ENCODE data around the gene NDEL1.

NDEL1 gene

DNA sequence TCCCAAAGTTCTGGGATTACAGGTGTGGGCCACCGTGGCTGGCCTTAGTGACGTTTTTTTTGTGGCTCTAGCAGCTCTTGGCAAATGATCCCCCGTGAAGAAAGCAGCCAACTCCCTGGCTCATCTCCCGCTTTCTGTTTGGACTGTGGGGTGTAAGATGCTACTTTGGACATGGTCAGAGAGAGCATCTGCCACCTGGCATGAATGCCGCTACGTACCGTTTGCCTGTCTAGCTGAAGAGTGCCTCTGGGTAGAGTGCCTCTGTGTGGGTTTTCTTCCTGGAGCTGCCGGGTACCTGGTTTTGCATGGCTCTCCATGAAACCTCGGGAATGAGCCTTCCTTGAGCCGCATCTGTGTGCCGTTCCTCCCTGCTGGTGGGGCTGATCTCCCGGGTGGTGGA is 34.3 kb downstream of the NDEL1 start:
- TF ChIP-seq TOX (CRISPR knock-in tag; IDR thresholded peaks at IDR 0.05; ENCODE audit: borderline replicate concordance), result no peak
- no peak for TF ChIP-seq CREB5 (CRISPR knock-in tag; IDR thresholded peaks at IDR 0.05; ENCODE audit: low read depth)
- TF ChIP-seq BACH2 (CRISPR knock-in tag; IDR thresholded peaks at IDR 0.05; ENCODE audit: borderline replicate concordance), result no peak
- TF ChIP-seq ARNTL (CRISPR knock-in tag; IDR thresholded peaks at IDR 0.05; ENCODE audit: borderline replicate concordance, low read depth), result no peak
- TF ChIP-seq, protein P1, sequence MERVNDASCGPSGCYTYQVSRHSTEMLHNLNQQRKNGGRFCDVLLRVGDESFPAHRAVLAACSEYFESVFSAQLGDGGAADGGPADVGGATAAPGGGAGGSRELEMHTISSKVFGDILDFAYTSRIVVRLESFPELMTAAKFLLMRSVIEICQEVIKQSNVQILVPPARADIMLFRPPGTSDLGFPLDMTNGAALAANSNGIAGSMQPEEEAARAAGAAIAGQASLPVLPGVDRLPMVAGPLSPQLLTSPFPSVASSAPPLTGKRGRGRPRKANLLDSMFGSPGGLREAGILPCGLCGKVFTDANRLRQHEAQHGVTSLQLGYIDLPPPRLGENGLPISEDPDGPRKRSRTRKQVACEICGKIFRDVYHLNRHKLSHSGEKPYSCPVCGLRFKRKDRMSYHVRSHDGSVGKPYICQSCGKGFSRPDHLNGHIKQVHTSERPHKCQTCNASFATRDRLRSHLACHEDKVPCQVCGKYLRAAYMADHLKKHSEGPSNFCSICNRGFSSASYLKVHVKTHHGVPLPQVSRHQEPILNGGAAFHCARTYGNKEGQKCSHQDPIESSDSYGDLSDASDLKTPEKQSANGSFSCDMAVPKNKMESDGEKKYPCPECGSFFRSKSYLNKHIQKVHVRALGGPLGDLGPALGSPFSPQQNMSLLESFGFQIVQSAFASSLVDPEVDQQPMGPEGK (CRISPR knock-in tag; IDR thresholded peaks at IDR 0.05; ENCODE audit: borderline replicate concordance), result no peak
- TF ChIP-seq, protein P2, sequence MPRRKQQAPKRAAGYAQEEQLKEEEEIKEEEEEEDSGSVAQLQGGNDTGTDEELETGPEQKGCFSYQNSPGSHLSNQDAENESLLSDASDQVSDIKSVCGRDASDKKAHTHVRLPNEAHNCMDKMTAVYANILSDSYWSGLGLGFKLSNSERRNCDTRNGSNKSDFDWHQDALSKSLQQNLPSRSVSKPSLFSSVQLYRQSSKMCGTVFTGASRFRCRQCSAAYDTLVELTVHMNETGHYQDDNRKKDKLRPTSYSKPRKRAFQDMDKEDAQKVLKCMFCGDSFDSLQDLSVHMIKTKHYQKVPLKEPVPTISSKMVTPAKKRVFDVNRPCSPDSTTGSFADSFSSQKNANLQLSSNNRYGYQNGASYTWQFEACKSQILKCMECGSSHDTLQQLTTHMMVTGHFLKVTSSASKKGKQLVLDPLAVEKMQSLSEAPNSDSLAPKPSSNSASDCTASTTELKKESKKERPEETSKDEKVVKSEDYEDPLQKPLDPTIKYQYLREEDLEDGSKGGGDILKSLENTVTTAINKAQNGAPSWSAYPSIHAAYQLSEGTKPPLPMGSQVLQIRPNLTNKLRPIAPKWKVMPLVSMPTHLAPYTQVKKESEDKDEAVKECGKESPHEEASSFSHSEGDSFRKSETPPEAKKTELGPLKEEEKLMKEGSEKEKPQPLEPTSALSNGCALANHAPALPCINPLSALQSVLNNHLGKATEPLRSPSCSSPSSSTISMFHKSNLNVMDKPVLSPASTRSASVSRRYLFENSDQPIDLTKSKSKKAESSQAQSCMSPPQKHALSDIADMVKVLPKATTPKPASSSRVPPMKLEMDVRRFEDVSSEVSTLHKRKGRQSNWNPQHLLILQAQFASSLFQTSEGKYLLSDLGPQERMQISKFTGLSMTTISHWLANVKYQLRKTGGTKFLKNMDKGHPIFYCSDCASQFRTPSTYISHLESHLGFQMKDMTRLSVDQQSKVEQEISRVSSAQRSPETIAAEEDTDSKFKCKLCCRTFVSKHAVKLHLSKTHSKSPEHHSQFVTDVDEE (CRISPR knock-in tag; IDR thresholded peaks at IDR 0.05), result no peak
- no peak for TF ChIP-seq ZNF565 (CRISPR knock-in tag; conservative IDR thresholded peaks at IDR 0.05; ENCODE audit: low read depth)
- no peak for TF ChIP-seq ZFP3 (CRISPR knock-in tag; IDR thresholded peaks at IDR 0.05)
- TF ChIP-seq TCF4 (CRISPR knock-in tag; IDR thresholded peaks at IDR 0.05; ENCODE audit: borderline replicate concordance), result no peak
- ATAC-seq, result no peak

DNA sequence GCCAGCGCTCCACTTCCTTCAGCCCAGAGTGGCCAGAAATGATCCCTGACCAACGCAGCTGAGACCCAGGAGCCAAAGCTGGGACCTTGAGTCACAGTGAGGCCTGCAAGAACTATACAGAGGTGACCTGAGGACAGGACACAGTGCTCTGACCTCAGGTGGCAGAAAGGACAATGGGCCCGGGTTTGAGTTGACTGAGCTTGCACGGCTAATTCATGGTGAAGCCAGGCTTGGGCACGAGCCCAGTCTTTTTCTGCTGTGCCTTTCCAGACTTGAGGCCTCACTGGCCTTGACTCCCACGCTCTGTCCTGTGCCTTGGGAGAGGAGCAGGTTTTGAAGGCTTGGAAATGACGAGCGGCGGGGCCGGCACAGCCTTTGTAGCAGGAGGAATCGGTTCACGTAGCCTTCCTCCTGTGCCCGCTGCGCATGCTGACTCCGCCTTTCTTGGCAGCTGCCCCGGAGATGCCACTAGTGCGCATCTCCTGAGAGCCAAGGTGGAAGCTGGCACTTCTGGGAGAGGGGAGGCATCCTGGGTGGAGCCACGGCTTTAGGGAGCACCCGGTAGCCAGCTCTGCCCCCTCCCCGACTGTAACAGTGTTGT is 34.9 kb downstream of the NDEL1 start:
- TF ChIP-seq ARNTL (CRISPR knock-in tag; IDR thresholded peaks at IDR 0.05; ENCODE audit: borderline replicate concordance, low read depth) (no peak), ZFP3 (CRISPR knock-in tag; IDR thresholded peaks at IDR 0.05) (no peak), TOX (CRISPR knock-in tag; IDR thresholded peaks at IDR 0.05; ENCODE audit: borderline replicate concordance) (no peak), OSR1 (CRISPR knock-in tag; IDR thresholded peaks at IDR 0.05) (no peak), ZNF565 (CRISPR knock-in tag; conservative IDR thresholded peaks at IDR 0.05; ENCODE audit: low read depth) (no peak), SNAI2 (CRISPR knock-in tag; IDR thresholded peaks at IDR 0.05) (no peak), ZNF8 (CRISPR knock-in tag; IDR thresholded peaks at IDR 0.05) (no peak), ISL1 (CRISPR knock-in tag; IDR thresholded peaks at IDR 0.05) (no peak), ZNF70 (CRISPR knock-in tag; IDR thresholded peaks at IDR 0.05) (no peak), ZC3H10 (CRISPR knock-in tag; IDR thresholded peaks at IDR 0.05) (no peak), CSRNP3 (CRISPR knock-in tag; IDR thresholded peaks at IDR 0.05) (no peak), ZFP30 (CRISPR knock-in tag; IDR thresholded peaks at IDR 0.05) (no peak), PPARA (CRISPR knock-in tag; IDR thresholded peaks at IDR 0.05; ENCODE audit: borderline replicate concordance) (no peak), GLIS3 (CRISPR knock-in tag; IDR thresholded peaks at IDR 0.05) (no peak)
- TF ChIP-seq, protein P3, sequence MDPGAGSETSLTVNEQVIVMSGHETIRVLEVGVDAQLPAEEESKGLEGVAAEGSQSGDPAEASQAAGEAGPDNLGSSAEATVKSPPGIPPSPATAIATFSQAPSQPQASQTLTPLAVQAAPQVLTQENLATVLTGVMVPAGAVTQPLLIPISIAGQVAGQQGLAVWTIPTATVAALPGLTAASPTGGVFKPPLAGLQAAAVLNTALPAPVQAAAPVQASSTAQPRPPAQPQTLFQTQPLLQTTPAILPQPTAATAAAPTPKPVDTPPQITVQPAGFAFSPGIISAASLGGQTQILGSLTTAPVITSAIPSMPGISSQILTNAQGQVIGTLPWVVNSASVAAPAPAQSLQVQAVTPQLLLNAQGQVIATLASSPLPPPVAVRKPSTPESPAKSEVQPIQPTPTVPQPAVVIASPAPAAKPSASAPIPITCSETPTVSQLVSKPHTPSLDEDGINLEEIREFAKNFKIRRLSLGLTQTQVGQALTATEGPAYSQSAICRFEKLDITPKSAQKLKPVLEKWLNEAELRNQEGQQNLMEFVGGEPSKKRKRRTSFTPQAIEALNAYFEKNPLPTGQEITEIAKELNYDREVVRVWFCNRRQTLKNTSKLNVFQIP (CRISPR knock-in tag; IDR thresholded peaks at IDR 0.05; ENCODE audit: borderline replicate concordance, low read depth), result no peak
- TF ChIP-seq, protein P2 (CRISPR knock-in tag; IDR thresholded peaks at IDR 0.05), result no peak
- TF ChIP-seq, protein P1 (CRISPR knock-in tag; IDR thresholded peaks at IDR 0.05; ENCODE audit: borderline replicate concordance), result no peak
- ATAC-seq, result no peak; the same call in 1 of the 3 replicates

All from SK-N-SH treated with all-trans-retinoic acid at 6 μM for 48 hours (cell line).